ENCODE data around the gene DEPP1. TPM values are rescaled to one million over a fixed set of nuclear protein-coding genes. Genes with fewer than 3 reads are reported as not detected.

Gene DEPP1
- total and polyA plus RNA-seq, 2 of the 13 experiments (the other 11 are each of a cell fraction or from before 2014, with no cell fraction given), result 14.8 to 270 TPM

GRCh38 chr10:44959247-44960087, 19.1 kb downstream of the DEPP1 start, which contains the start of gene RASSF4 (continued):
- TF ChIP-seq, protein P1, sequence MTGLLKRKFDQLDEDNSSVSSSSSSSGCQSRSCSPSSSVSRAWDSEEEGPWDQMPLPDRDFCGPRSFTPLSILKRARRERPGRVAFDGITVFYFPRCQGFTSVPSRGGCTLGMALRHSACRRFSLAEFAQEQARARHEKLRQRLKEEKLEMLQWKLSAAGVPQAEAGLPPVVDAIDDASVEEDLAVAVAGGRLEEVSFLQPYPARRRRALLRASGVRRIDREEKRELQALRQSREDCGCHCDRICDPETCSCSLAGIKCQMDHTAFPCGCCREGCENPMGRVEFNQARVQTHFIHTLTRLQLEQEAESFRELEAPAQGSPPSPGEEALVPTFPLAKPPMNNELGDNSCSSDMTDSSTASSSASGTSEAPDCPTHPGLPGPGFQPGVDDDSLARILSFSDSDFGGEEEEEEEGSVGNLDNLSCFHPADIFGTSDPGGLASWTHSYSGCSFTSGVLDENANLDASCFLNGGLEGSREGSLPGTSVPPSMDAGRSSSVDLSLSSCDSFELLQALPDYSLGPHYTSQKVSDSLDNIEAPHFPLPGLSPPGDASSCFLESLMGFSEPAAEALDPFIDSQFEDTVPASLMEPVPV (CRISPR knock-in tag; IDR thresholded peaks at IDR 0.05), result peak; percentile 52; the same call in 1 of the 2 replicates
- no peak for TF ChIP-seq ZNF780A (CRISPR knock-in tag; IDR thresholded peaks at IDR 0.05)
- TF ChIP-seq ATF7-NPFF (CRISPR knock-in tag; IDR thresholded peaks at IDR 0.05; ENCODE audit: low read depth), result 0 out of 2 replicates have a peak, but pooled peaks have one; percentile 37
- TF ChIP-seq, protein P2, sequence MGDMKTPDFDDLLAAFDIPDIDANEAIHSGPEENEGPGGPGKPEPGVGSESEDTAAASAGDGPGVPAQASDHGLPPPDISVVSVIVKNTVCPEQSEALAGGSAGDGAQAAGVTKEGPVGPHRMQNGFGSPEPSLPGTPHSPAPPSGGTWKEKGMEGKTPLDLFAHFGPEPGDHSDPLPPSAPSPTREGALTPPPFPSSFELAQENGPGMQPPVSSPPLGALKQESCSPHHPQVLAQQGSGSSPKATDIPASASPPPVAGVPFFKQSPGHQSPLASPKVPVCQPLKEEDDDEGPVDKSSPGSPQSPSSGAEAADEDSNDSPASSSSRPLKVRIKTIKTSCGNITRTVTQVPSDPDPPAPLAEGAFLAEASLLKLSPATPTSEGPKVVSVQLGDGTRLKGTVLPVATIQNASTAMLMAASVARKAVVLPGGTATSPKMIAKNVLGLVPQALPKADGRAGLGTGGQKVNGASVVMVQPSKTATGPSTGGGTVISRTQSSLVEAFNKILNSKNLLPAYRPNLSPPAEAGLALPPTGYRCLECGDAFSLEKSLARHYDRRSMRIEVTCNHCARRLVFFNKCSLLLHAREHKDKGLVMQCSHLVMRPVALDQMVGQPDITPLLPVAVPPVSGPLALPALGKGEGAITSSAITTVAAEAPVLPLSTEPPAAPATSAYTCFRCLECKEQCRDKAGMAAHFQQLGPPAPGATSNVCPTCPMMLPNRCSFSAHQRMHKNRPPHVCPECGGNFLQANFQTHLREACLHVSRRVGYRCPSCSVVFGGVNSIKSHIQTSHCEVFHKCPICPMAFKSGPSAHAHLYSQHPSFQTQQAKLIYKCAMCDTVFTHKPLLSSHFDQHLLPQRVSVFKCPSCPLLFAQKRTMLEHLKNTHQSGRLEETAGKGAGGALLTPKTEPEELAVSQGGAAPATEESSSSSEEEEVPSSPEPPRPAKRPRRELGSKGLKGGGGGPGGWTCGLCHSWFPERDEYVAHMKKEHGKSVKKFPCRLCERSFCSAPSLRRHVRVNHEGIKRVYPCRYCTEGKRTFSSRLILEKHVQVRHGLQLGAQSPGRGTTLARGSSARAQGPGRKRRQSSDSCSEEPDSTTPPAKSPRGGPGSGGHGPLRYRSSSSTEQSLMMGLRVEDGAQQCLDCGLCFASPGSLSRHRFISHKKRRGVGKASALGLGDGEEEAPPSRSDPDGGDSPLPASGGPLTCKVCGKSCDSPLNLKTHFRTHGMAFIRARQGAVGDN (CRISPR knock-in tag; IDR thresholded peaks at IDR 0.05), result peak; percentile 91
- TF ChIP-seq SALL1 (CRISPR knock-in tag; IDR thresholded peaks at IDR 0.05), result peak; percentile 84
- TF ChIP-seq ZMAT3 (CRISPR knock-in tag; conservative IDR thresholded peaks at IDR 0.05), result peak; percentile 73; the same call in 1 of the 2 replicates
- TF ChIP-seq, protein P3, sequence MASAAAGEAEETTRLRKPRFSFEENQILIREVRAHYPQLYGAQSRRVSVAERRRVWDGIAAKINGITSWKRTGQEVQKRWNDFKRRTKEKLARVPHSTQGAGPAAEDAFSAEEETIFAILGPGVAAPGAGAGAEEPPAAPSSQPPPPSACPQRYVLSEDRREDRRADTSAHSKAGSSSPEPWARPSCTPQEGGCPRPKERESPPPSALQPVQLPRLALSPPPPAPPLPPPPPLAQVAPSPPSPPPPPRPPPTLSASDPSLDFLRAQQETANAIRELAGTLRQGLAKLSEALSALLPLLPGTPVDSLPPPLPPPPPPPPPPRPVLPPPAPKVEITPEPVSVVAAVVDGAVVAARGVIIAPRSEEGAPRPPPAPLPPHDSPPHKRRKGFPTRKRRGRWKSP (CRISPR knock-in tag; IDR thresholded peaks at IDR 0.05), result peak; percentile 84; the same call in 1 of the 2 replicates
- TF ChIP-seq XBP1 (CRISPR knock-in tag; IDR thresholded peaks at IDR 0.05), result no peak
- TF ChIP-seq, protein P4, sequence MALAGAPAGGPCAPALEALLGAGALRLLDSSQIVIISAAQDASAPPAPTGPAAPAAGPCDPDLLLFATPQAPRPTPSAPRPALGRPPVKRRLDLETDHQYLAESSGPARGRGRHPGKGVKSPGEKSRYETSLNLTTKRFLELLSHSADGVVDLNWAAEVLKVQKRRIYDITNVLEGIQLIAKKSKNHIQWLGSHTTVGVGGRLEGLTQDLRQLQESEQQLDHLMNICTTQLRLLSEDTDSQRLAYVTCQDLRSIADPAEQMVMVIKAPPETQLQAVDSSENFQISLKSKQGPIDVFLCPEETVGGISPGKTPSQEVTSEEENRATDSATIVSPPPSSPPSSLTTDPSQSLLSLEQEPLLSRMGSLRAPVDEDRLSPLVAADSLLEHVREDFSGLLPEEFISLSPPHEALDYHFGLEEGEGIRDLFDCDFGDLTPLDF (CRISPR knock-in tag; IDR thresholded peaks at IDR 0.05), result peak; percentile 61; the same call in 1 of the 2 replicates
- 0 out of 2 replicates have a peak, but pooled peaks have one; percentile 18 for TF ChIP-seq ARNTL (CRISPR knock-in tag; IDR thresholded peaks at IDR 0.05)
- no peak for TF ChIP-seq SCMH1 (CRISPR knock-in tag; IDR thresholded peaks at IDR 0.05; ENCODE audit: borderline replicate concordance)
- 0 out of 2 replicates have a peak, but pooled peaks have one; percentile 8 for TF ChIP-seq KDM3A (CRISPR knock-in tag; IDR thresholded peaks at IDR 0.05; ENCODE audit: low read depth)
- TF ChIP-seq EEA1 (CRISPR knock-in tag; IDR thresholded peaks at IDR 0.05; ENCODE audit: borderline replicate concordance), result no peak
- TF ChIP-seq ZNF614 (CRISPR knock-in tag; IDR thresholded peaks at IDR 0.05; ENCODE audit: borderline replicate concordance), result 0 out of 2 replicates have a peak, but pooled peaks have one; percentile 56
